OCI-LY1 (cell line): Measurements from ENCODE around the gene NECAB2.

Source experiments
- EZH2 ChIP-seq: fragments of 200-600 bp; sonication (generic), shearing (Covaris generic); IDR thresholded peaks from 2 replicates; pipeline ENCODE4 v1.8.0; 2017; ENCODE audit warnings: borderline replicate concordance, mixed run types, mild to moderate bottlenecking, antibody characterized with exemption, low read length, moderate library complexity, mixed read lengths
- TF ChIP-seq, protein P1 (sequence below): fragments of 200-600 bp; sonication (generic), shearing (Covaris generic); IDR thresholded peaks from 2 replicates; pipeline ENCODE4 v1.5.1; 2017; ENCODE audit warnings: mild to moderate bottlenecking, antibody characterized with exemption, low read length, moderate library complexity, mixed read lengths

DNA sequence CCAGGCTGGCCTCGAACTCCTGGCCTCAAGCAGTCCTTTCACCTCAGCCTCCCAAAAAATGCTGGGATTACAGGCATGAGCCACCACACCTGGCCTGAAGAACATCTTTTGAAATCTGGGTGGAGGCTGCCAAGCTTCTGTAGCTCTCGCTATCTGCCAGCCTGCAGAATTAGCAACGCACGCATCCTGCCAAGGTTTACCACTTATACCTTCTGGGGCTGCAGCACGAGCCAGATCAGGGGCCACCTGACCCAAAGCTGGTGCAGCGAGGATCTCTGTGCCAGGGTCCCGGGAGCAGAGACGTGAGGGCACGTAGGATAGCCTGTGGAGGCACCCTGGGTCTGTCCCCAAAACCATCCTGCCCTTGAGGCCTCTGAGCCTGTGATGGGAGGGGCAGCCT, 52.3 kb downstream of the NECAB2 start:
- TF ChIP-seq, protein P1, sequence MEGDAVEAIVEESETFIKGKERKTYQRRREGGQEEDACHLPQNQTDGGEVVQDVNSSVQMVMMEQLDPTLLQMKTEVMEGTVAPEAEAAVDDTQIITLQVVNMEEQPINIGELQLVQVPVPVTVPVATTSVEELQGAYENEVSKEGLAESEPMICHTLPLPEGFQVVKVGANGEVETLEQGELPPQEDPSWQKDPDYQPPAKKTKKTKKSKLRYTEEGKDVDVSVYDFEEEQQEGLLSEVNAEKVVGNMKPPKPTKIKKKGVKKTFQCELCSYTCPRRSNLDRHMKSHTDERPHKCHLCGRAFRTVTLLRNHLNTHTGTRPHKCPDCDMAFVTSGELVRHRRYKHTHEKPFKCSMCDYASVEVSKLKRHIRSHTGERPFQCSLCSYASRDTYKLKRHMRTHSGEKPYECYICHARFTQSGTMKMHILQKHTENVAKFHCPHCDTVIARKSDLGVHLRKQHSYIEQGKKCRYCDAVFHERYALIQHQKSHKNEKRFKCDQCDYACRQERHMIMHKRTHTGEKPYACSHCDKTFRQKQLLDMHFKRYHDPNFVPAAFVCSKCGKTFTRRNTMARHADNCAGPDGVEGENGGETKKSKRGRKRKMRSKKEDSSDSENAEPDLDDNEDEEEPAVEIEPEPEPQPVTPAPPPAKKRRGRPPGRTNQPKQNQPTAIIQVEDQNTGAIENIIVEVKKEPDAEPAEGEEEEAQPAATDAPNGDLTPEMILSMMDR = no peak
- no peak for TF ChIP-seq EZH2
